Body of pancreas (tissue), 4 donors: ENCODE measurements around the gene PGRMC1. TPM values are rescaled to one million over a fixed set of nuclear protein-coding genes. Genes with fewer than 3 reads are reported as not detected.
"Not testable (repeated sequence)": the region's sequence is repeated elsewhere in the genome, so short reads cannot be mapped to it uniquely, and the experiment has no call there.

Source experiments
- ATAC-seq: fragments of 150-250 bp; one replicate; pipeline ENCODE4 v1.9.1; 2016
- DNase-seq, 4 donors: peaks; one replicate each; pipeline ENCODE4 v3.0.0-alpha.2; 2019
- H3K27ac ChIP-seq, 4 donors: fragments of 200-600 bp; sonication (generic); 1 replicate in 3 of 4; 2 replicates in 1 of 4; pipeline versions ENCODE4 v1.5.1 to v1.6.1; 2016 to 2019; ENCODE audit warnings: mild to moderate bottlenecking in 1 of 4, mixed read lengths in 1 of 4, moderate library complexity in 1 of 4
- H3K27me3 ChIP-seq, 2 donors: fragments of 200-600 bp; sonication (generic); one replicate each; pipeline ENCODE4 v1.6.0; 2016; ENCODE audit warnings: mild to moderate bottlenecking in 1 of 2
- H3K36me3 ChIP-seq, 2 donors: fragments of 200-600 bp; sonication (generic); replicated peaks in 1 of 2; 2 replicates each; pipeline ENCODE4 v1.5.1; 2016; ENCODE audit warnings: low read depth in 2 of 2; ENCODE audit not compliant: insufficient read depth in 1 of 2
- H3K4me1 ChIP-seq: fragments of 200-600 bp; sonication (generic); one replicate; pipeline ENCODE4 v1.6.0; 2016
- H3K4me3 ChIP-seq, 2 donors: fragments of 200-600 bp; sonication (generic); 1 replicate in 1 of 2; 2 replicates in 1 of 2; pipeline ENCODE4 v1.5.1; 2016 to 2019
- H3K9me3 ChIP-seq, 3 donors: fragments of 200-600 bp; sonication (generic); 1 replicate in 2 of 3; 2 replicates in 1 of 3; pipeline ENCODE4 v1.5.1; 2016
- CTCF ChIP-seq, 7 experiments: fragments of 450-650 bp in 4 of 7; fragments of 200-600 bp in 3 of 7; sonication (generic) in 3 of 7; IDR thresholded peaks; one replicate each; pipeline ENCODE4 v1.5.1; 2016 to 2019; ENCODE audit warnings: antibody characterized with exemption in 7 of 7
- POLR2A ChIP-seq, 3 donors: fragments of 450-650 bp; IDR thresholded peaks; one replicate each; pipeline ENCODE4 v1.6.1; 2016; ENCODE audit warnings: antibody characterized with exemption in 3 of 3, mild to moderate bottlenecking in 2 of 3
- WGBS, 2 donors: methylation state at CpG; one replicate each; pipeline ENCODE4 v1.1.5; 2017; 5-methylcytosine and 5-hydroxymethylcytosine counted together
- intact Hi-C: fragments of 100-400 bp; cut with DNase I; formaldehyde crosslinking; loops from one replicate; pipeline ENCODE4 v1.15.1; 2023
- total RNA-seq, 2 donors: library from RNA; depleted of rRNA; stranded (reverse); fragments of >200 nt; gene quantifications; one replicate each; pipeline ENCODE4 v1.1.0, GENCODE V29; 2016

The PGRMC1 gene
- total RNA-seq, 2 donors from 2014 or later, result 42.5 to 45.8 TPM

- H3K4me3 ChIP-seq, result no peak overlapping the region
- H3K27ac ChIP-seq, result no peak overlapping the region
- intact Hi-C loops, result no loop called here
- H3K9me3 ChIP-seq, result no peaks in the 10 kb centered on the region
- DNase-seq, result peak in 1 of 4 donors; percentile 1
- TF ChIP-seq POLR2A (IDR thresholded peaks at IDR 0.05) (no peak), CTCF (IDR thresholded peaks at IDR 0.05) (no peak)
- no peaks in the 10 kb centered on the region for H3K36me3 ChIP-seq
- no peaks in the 10 kb centered on the region for H3K4me1 ChIP-seq
- no peak for ATAC-seq
- 79% methylated on average over 4 of the region's 4 CpGs; no CpG with 5 or more reads in 1 of the 2 donors for WGBS, 2 donors
- H3K27me3 ChIP-seq, result no peaks in the 10 kb centered on the region
Observed at GRCh38 chrX:119190091-119190681, 45.9 kb upstream of the PGRMC1 start.

DNA sequence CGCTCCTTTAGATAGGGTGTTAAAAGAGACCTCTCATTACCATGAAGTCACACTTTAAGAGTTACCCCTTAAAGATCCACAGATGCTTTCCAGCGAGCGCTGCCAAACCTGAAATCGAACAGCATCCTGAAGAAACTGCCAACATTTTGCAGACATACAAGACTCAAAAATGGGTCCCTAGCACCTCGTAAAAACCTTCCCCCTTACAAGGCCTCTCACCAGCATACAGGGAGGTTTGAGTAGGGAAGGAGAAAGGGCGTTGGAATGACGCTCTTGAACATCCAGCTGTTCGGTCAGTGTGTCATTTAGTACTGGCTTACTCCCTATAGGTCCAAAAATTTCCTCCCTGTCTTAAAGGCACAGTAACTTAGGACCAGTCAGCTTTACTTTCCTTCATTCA lies 45.3 kb upstream of the PGRMC1 start:
- Histone ChIP-seq H3K27me3 (no peaks in the 10 kb centered on the region), H3K4me3 (no peak overlapping the region), H3K9me3 (no peaks in the 10 kb centered on the region), H3K36me3 (no peaks in the 10 kb centered on the region), H3K4me1 (no peaks in the 10 kb centered on the region), H3K27ac (no peak overlapping the region)
- no peak for ATAC-seq
- DNase-seq, result peak in 1 of 4 donors; percentile 9
- intact Hi-C loops, result no loop called here
- no peak for TF ChIP-seq CTCF (IDR thresholded peaks at IDR 0.05)
- TF ChIP-seq POLR2A (IDR thresholded peaks at IDR 0.05), result no peak
- WGBS, 2 donors, result 55 to 64% methylated on average over 8 of the region's 8 CpGs

DNA sequence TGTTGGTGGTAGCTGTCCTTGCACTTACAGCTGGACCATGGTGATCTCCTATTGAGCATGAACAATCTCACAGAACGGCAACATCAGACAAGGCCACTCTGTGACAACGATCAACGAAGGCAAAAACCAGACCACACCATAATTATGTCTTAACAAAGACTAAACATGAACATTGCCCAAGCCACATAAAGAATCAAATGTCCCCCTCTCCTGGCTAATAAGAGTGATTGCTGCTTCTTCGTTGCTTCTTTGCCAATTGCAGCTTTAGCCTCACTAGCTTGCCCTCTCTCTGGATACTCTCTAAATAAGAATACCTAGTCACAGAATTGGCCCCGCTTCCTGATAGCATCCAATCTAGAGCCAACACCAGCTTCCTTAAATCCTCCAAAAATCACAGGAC lies 41.5 kb upstream of the PGRMC1 start:
- DNase-seq, result no peak
- H3K4me3 ChIP-seq, result no peak overlapping the region
- H3K9me3 ChIP-seq, result no peaks in the 10 kb centered on the region
- H3K27ac ChIP-seq, result no peak overlapping the region
- 49 to 57% methylated on average over 5 of the region's 5 CpGs for WGBS, 2 donors
- H3K27me3 ChIP-seq, result no peaks in the 10 kb centered on the region
- H3K4me1 ChIP-seq, result no peaks in the 10 kb centered on the region
- no peak for TF ChIP-seq POLR2A (IDR thresholded peaks at IDR 0.05)
- TF ChIP-seq CTCF (IDR thresholded peaks at IDR 0.05), result no peak
- no peak for ATAC-seq
- H3K36me3 ChIP-seq, result no peaks in the 10 kb centered on the region
- intact Hi-C loops, result no loop called here

DNA sequence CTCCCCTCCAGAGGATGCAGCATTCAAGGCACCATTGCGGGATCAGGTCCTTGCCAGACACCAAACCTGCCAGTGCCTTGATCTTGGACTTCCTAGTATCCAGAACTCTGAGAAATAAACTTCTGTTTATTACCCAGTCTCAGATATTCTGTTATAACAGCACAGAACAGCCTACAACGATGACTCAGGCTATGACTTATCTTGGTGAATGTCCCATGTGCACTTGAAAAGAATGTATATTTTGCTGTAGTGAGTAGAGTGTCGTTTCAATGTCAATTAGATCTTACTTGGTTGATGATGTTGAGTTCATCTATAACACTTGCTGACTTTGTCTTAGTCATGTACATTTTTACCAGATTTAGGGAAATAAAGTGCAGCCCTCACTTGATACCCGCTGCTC lies 34.5 kb upstream of the PGRMC1 start:
- H3K36me3 ChIP-seq, result no peaks in the 10 kb centered on the region
- no peak for TF ChIP-seq POLR2A (IDR thresholded peaks at IDR 0.05)
- no peak for TF ChIP-seq CTCF (IDR thresholded peaks at IDR 0.05)
- H3K27me3 ChIP-seq, result no peaks in the 10 kb centered on the region
- H3K4me1 ChIP-seq, result no peaks in the 10 kb centered on the region
- ATAC-seq, result no peak
- DNase-seq, result no peak
- 94 to 97% methylated on average over 4 of the region's 4 CpGs for WGBS, 2 donors
- intact Hi-C loops, result no loop called here
- H3K4me3 ChIP-seq, result no peak overlapping the region
- H3K9me3 ChIP-seq, result no peaks in the 10 kb centered on the region
- no peak overlapping the region for H3K27ac ChIP-seq

GRCh38 chrX:119206203-119206602 lies 29.9 kb upstream of the PGRMC1 start:
- 68 to 78% methylated on average over 5 of the region's 5 CpGs for WGBS, 2 donors
- no peak for DNase-seq
- H3K4me3 ChIP-seq, result no peak overlapping the region
- H3K27ac ChIP-seq, result no peak overlapping the region
- no peak for ATAC-seq
- no peaks in the 10 kb centered on the region for H3K27me3 ChIP-seq
- no peaks in the 10 kb centered on the region for H3K4me1 ChIP-seq
- no peaks in the 10 kb centered on the region for H3K36me3 ChIP-seq
- intact Hi-C loops, result no loop called here
- H3K9me3 ChIP-seq, result no peaks in the 10 kb centered on the region
- no peak for TF ChIP-seq POLR2A (IDR thresholded peaks at IDR 0.05)
- no peak for TF ChIP-seq CTCF (IDR thresholded peaks at IDR 0.05)

DNA sequence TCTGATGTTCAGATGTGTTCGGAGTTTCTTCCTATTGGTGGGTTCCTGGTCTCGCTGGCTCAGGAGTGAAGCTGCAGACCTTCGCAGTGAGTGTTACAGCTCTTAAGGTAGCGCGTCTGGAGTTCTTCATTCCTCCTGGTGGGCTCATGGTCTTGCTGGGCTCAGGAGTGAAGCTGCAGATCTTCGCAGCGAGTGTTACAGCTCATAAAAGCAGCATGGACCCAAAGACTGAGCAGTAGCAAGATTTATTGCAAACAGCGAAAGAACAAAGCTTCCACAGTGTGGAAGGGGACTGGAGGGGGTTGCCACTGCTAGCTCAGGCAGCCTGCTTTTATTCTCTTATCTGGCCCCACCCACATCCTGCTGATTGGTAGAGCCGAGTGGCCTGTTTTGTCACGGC lies 28.6 kb upstream of the PGRMC1 start:
- H3K9me3 ChIP-seq, DNase-seq, H3K27ac ChIP-seq, H3K27me3 ChIP-seq, H3K36me3 ChIP-seq, H3K4me1 ChIP-seq, H3K4me3 ChIP-seq, intact Hi-C loops, ATAC-seq: not testable (repeated sequence)
- 73 to 89% methylated on average over 3 of the region's 10 CpGs for WGBS, 2 donors
